ENCODE measurements around the gene TACC2.
"Not testable (repeated sequence)": the region's sequence is repeated elsewhere in the genome, so short reads cannot be mapped to it uniquely, and the experiment has no call there.

The TACC2 gene

DNA sequence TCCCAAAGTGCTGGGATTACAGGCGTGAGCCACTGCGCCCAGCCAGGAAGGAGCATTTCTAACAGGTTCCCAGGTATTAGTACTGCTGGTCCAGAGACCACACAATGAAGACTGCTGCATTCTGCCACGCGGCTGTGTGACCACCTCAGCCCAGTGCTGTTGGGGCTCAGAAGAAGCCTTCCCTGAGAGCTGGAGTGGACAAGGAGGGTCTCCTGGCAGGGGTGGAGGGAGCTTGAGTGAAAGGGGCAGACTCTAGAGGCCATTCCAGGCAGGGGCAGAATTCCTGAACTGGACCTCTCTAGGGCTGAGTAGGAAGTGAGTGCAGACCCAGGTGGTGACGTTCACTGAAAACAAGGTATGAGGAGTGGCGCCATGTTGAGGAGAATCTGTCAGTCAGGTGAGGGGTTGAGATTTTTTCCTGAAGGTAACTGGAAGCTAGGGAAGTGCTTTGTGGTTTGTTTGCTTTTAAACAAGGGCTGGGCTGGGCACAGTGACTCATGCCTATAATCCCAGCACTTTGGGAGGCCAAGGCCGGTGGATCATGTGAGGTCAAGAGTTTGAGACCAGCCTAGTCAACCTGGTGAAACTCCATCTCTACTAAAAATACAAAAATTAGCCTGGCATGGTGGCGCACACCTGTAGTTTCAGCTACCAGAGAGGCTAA lies 67.6 kb downstream of the TACC2 start:
- no peak for DNase-seq (ENCODE audit: low read depth in 2 of 2)

DNA sequence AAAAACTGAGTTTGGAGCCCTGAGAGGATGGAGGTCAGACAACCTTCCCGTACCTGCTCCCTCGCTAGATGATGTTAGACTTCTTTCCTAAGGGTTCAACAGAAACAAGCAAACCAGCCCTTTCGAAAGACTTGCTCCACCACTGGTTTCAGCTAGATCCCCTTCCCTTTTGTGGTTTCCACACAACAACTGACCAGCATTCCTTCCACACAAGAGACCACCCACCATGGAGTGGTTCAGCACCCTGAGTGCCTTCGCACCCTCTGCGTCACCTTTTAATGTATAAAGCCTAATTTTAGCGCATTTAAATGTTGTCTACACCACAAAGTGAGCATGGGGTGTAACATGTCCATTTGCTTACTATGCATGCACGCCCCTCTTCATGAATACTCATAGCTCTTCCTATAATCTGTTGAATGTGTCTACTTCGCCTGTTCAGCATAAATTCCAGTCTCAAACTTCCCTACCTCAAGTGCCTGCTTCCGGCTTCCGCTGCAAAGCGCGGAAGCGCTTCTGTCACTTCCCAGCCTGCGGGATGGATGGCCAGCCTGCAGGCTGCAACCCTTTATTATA lies 69.0 kb downstream of the TACC2 start:
- DNase-seq (ENCODE audit: low read depth in 2 of 2): no peak

DNA sequence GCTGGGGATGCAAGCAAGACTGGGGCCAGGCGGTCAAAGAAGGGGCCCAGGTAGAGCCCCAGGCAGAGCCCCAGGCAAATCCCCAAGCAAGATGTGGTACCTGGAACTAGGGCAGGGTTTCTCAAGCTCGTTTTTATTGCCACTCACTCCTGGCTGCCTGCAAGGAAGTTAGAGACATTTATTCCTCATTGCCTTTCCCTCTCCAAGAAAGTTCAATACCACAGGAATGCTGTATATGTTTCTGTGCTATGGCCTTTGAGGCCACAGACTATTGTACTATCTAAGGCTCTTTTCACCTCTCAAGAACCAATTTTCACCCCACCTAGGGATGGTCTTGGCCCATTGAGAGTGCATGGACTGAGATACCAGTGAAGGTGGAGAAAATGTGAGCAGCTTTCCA lies 71.3 kb downstream of the TACC2 start:
- DNase-seq (ENCODE audit: low read depth in 2 of 2): no peak

DNA sequence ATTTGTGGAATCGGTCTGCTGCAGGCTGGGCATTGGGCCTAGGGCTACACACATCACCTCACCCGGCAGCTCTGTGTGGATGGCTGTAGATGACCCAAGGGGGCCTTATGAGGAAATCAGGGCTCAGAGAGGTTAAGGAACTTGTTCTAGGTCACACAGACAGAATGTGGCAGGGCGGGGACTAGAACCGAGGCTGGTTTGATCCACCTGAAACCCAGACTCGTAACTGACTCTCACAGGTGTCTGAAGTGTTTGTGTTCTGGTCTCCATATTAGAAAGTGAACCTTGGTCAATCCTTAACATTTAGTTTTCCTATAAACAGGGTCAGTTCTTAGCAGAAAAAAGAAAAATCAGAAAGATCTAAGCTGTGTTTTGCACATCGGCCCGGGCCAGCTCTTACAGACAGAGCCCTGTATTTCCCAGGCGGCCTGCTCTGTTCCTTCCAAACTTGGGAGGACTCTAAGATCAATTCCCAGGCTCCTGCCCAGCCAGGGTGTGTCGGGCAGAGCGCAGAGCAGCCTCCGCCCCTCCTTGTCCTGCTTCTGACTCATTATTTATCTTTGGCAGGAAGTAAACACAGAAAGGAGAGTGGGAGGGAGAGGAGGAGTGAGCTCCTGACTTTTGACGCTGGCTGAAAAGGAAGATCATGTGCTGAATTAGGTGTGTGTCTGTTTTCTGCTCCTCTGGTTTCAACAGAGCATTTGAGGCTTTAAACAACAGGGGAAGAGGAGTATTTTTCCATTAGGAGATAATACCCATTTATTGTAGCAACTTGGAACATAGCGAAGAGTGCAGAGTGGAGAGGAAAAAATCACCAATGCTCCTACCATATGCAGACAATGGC lies 74.1 kb downstream of the TACC2 start:
- no peak for DNase-seq (ENCODE audit: low read depth in 2 of 2)

DNA sequence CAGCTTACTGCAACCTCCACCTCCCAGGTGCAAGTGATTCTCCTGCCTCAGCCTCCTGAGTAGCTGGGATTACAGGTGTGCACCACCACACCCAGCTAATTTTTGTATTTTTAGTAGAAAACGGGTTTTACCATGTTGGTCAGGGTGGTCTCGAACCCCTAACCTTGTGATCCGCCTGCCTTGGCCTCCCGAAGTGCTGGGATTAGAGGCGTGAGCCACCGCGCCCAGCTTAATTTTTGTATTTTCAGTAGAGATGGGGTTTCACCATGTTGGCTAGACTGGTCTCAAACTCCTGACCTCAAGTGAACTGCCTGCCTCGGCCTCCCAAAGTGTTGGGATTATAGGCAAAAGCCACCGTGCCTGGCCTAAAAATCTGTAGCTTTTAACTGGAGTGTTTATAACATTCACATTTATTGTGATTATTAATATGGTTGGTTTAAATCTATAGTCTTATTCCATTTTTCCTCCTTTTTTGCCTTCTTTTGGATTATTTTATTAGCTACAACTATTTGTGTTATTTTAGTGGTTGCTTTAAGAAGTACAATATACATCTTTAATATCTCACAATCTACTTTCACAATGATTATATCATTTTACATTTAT lies 77.5 kb downstream of the TACC2 start:
- DNase-seq (ENCODE audit: low read depth in 2 of 2): not testable (repeated sequence)

DNA sequence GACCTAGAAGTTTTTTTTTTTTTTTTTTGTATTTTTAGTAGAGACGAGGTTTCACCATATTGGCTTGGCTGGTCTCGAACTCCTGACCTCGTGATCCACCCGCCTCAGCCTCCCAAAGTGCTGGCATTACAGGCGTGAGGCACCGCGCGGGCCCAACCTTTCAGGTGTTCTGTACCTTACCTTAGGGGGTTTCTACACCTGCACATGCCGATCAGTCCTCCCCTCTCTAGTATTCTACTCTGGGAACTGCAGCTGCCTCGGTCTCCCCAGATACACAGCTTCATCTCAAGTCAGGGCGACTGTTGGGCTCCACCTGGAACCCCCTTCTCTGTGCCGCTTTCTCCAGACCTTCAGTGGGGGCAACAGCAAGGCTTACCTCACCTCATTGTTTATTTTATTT lies 79.9 kb downstream of the TACC2 start:
- no peak for DNase-seq (ENCODE audit: low read depth in 2 of 2)

- DNase-seq (ENCODE audit: low read depth in 2 of 2): no peak
These were observed 83.5 kb downstream of the TACC2 start for GRCh38 chr10:122072491-122072890.

- DNase-seq (ENCODE audit: low read depth in 2 of 2): no peak
These were observed 84.5 kb downstream of the TACC2 start for GRCh38 chr10:122073508-122073907.

DNA sequence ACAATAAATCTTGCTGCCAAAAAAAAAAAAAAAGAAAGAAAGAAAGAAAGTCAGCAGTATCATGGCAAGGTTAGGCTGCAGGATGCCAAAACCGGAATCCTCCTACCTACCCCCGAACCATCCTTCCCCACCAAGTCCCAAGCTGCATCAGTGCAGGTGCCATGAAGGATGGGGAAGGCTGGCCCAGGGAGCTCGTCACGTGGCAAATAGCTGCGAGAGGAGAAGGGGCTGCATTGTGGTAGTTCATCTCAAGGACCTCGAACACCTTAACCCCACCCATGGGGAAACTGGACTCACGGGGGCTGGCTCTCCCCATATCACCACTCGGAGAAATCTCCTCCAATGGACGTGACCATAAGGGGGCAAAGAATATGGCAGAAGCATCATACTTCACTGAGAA lies 86.2 kb downstream of the TACC2 start:
- DNase-seq (ENCODE audit: low read depth in 2 of 2): no peak

GRCh38 chr10:122075876-122076275 lies 86.9 kb downstream of the TACC2 start:
- not testable (repeated sequence) for DNase-seq (ENCODE audit: low read depth in 2 of 2)

GRCh38 chr10:122077311-122077875 lies 88.4 kb downstream of the TACC2 start:
- no peak for DNase-seq (ENCODE audit: low read depth in 2 of 2)

- DNase-seq (ENCODE audit: low read depth in 2 of 2): no peak
These were observed 89.4 kb downstream of the TACC2 start for GRCh38 chr10:122078326-122078725.

- DNase-seq (ENCODE audit: low read depth in 2 of 2): no peak
These were observed 90.2 kb downstream of the TACC2 start for GRCh38 chr10:122078965-122079795.

- no peak for DNase-seq (ENCODE audit: low read depth in 2 of 2)
These were observed 93.9 kb downstream of the TACC2 start for GRCh38 chr10:122082616-122083477.

DNA sequence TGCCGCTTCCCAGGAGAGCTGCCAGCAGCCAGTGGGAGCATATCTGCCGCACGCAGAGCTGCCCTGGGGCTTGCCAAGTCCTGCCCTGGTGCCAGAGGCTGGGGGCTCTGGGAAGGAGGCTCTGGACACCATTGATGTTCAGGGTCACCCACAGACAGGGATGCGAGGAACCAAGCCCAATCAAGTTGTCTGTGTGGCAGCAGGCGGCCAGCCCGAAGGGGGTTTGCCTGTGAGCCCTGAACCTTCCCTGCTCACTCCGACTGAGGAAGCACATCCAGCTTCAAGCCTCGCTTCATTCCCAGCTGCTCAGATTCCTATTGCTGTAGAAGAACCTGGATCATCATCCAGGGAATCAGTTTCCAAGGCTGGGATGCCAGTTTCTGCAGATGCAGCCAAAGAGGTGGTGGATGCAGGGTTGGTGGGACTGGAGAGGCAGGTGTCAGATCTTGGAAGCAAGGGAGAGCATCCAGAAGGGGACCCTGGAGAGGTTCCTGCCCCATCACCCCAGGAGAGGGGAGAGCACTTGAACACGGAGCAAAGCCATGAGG lies 94.6 kb downstream of the TACC2 start:
- no peak for DNase-seq (ENCODE audit: low read depth in 2 of 2)

GRCh38 chr10:122084286-122085041 lies 95.5 kb downstream of the TACC2 start:
- DNase-seq (ENCODE audit: low read depth in 2 of 2): no peak

- no peak for DNase-seq (ENCODE audit: low read depth in 2 of 2)
These were observed 96.5 kb downstream of the TACC2 start for GRCh38 chr10:122085423-122085911.

DNA sequence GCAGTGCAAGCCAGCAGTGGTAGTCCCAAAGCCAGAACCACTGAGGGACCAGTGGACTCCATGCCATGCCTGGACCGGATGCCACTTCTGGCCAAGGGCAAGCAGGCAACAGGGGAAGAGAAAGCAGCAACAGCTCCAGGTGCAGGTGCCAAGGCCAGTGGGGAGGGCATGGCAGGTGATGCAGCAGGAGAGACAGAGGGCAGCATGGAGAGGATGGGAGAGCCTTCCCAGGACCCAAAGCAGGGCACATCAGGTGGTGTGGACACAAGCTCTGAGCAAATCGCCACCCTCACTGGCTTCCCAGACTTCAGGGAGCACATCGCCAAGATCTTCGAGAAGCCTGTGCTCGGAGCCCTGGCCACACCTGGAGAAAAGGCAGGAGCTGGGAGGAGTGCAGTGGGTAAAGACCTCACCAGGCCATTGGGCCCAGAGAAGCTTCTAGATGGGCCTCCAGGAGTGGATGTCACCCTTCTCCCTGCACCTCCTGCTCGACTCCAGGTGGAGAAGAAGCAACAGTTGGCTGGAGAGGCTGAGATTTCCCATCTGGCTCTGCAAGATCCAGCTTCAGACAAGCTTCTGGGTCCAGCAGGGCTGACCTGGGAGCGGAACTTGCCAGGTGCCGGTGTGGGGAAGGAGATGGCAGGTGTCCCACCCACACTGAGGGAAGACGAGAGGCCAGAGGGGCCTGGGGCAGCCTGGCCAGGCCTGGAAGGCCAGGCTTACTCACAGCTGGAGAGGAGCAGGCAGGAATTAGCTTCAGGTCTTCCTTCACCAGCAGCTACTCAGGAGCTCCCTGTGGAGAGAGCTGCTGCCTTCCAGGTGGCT lies 97.7 kb downstream of the TACC2 start:
- DNase-seq (ENCODE audit: low read depth in 2 of 2): no peak

Data from stimulated activated CD8-positive, alpha-beta memory T cell treated with anti-CD3 and anti-CD28 coated beads, Interleukin-2, amount 100 ng/mL, for 48 hours (primary cell).